Measurements from ENCODE around the gene DIP2A.

- TF ChIP-seq CTCF (optimal IDR thresholded peaks at IDR 0.05 in 1 of 3, IDR thresholded peaks at IDR 0.05 in 1 of 3, conservative IDR thresholded peaks at IDR 0.05 in 1 of 3; ENCODE audit: extremely low read depth in 1 of 3, insufficient read depth in 2 of 3, low read length in 3 of 3) (no peak), EZH2 (IDR thresholded peaks at IDR 0.05; ENCODE audit: low read length) (no peak)
Measured at GRCh38 chr21:46517361-46517760, 58.7 kb downstream of the DIP2A start.

All from keratinocyte (primary cell).